ENCODE data around the gene HTT. TPM values are rescaled to one million over a fixed set of nuclear protein-coding genes. Genes with fewer than 3 reads are reported as not detected.

HTT gene
- polyA plus RNA-seq, 1 donor (not counting 4 experiments of a cell fraction or from before 2014, with no cell fraction given) = 16.2 TPM

GRCh38 chr4:3236326-3236878 is 161.9 kb downstream of the HTT start:
- H3K9ac ChIP-seq (ENCODE audit: control insufficient read depth, extremely low read depth, insufficient read depth, low read length) = no peak overlapping the region
- DNase-seq (ENCODE audit: low read depth, low spot score) (no peak), FAIRE-seq (no peak)
- dilution Hi-C loops (cut with MboI; ENCODE audit: extremely low pct_ligation_motif_present, low sequenced_read_pairs) = no loop called here
- no peak overlapping the region for H3K27ac ChIP-seq (ENCODE audit: control insufficient read depth, insufficient read depth, low read length)
- H3K27me3 ChIP-seq (ENCODE audit: control insufficient read depth, extremely low read depth, insufficient read depth, low read length) = no peaks in the 10 kb centered on the region
- no peaks in the 10 kb centered on the region for H4K20me1 ChIP-seq (ENCODE audit: control insufficient read depth, extremely low read depth, insufficient read depth, low read length)
- H3K4me3 ChIP-seq (ENCODE audit: control insufficient read depth in 2 of 3, extremely low read depth in 1 of 3, insufficient read depth in 2 of 3, low read depth in 1 of 3, low read length in 3 of 3) = no peak overlapping the region
- no peak overlapping the region for H3K4me2 ChIP-seq (ENCODE audit: control insufficient read depth, extremely low read depth, insufficient read depth, low read depth, low read length)
- peaks cover 35 to 38% of the 10 kb centered on the region in 2 experiments for H3K36me3 ChIP-seq (ENCODE audit: control insufficient read depth in 2 of 2, extremely low read depth in 1 of 2, insufficient read depth in 2 of 2, low read length in 2 of 2)
- no peaks in the 10 kb centered on the region for H3K79me2 ChIP-seq (ENCODE audit: control insufficient read depth, insufficient read depth, low read length)
- TF ChIP-seq EZH2 (IDR thresholded peaks at IDR 0.05; ENCODE audit: low read length) = no peak
- TF ChIP-seq CTCF (optimal IDR thresholded peaks at IDR 0.05 in 1 of 3, IDR thresholded peaks at IDR 0.05 in 1 of 3, conservative IDR thresholded peaks at IDR 0.05 in 1 of 3; ENCODE audit: extremely low read depth in 1 of 3, insufficient read depth in 2 of 3, low read length in 3 of 3) = no peak
- no peak overlapping the region for H2AFZ ChIP-seq (ENCODE audit: control insufficient read depth, low read length)
- H3K9me3 ChIP-seq (ENCODE audit: control insufficient read depth, low read depth, low read length) = no peaks in the 10 kb centered on the region
- no peaks in the 10 kb centered on the region for H3K4me1 ChIP-seq (ENCODE audit: control insufficient read depth, extremely low read depth, insufficient read depth, low read length)
- H3K9me1 ChIP-seq (ENCODE audit: control insufficient read depth, extremely low read depth, insufficient read depth, low read length) = no peaks in the 10 kb centered on the region

- no peak for FAIRE-seq
Measured at GRCh38 chr4:3237266-3237665, 162.8 kb downstream of the HTT start.

More at GRCh38 chr4:3237266-3237665, 162.8 kb downstream of the HTT start:
- Histone ChIP-seq H3K4me3 (ENCODE audit: control insufficient read depth in 2 of 3, extremely low read depth in 1 of 3, insufficient read depth in 2 of 3, low read depth in 1 of 3, low read length in 3 of 3) (no peak overlapping the region), H3K27ac (ENCODE audit: control insufficient read depth, insufficient read depth, low read length) (no peak overlapping the region), H3K9ac (ENCODE audit: control insufficient read depth, extremely low read depth, insufficient read depth, low read length) (no peak overlapping the region), H3K4me1 (ENCODE audit: control insufficient read depth, extremely low read depth, insufficient read depth, low read length) (no peaks in the 10 kb centered on the region), H3K9me1 (ENCODE audit: control insufficient read depth, extremely low read depth, insufficient read depth, low read length) (no peaks in the 10 kb centered on the region), H3K79me2 (ENCODE audit: control insufficient read depth, insufficient read depth, low read length) (no peaks in the 10 kb centered on the region), H3K9me3 (ENCODE audit: control insufficient read depth, low read depth, low read length) (no peaks in the 10 kb centered on the region), H2AFZ (ENCODE audit: control insufficient read depth, low read length) (no peak overlapping the region), H3K4me2 (ENCODE audit: control insufficient read depth, extremely low read depth, insufficient read depth, low read depth, low read length) (no peak overlapping the region), H4K20me1 (ENCODE audit: control insufficient read depth, extremely low read depth, insufficient read depth, low read length) (no peaks in the 10 kb centered on the region), H3K36me3 (ENCODE audit: control insufficient read depth in 2 of 2, extremely low read depth in 1 of 2, insufficient read depth in 2 of 2, low read length in 2 of 2) (peaks cover 30 to 38% of the 10 kb centered on the region in 2 experiments), H3K27me3 (ENCODE audit: control insufficient read depth, extremely low read depth, insufficient read depth, low read length) (no peaks in the 10 kb centered on the region)
- DNase-seq (ENCODE audit: low read depth, low spot score) = no peak
- TF ChIP-seq EZH2 (IDR thresholded peaks at IDR 0.05; ENCODE audit: low read length) = no peak
- no peak for TF ChIP-seq CTCF (optimal IDR thresholded peaks at IDR 0.05 in 1 of 3, IDR thresholded peaks at IDR 0.05 in 1 of 3, conservative IDR thresholded peaks at IDR 0.05 in 1 of 3; ENCODE audit: extremely low read depth in 1 of 3, insufficient read depth in 2 of 3, low read length in 3 of 3)
- dilution Hi-C loops (cut with MboI; ENCODE audit: extremely low pct_ligation_motif_present, low sequenced_read_pairs) = no loop called here
